VCaP (cell line): ENCODE measurements around the gene DBR1.

Experiments
- H3K27ac ChIP-seq: fragments of 450-650 bp; 2 replicates; pipeline ENCODE4 v1.5.1; 2017
- CTCF ChIP-seq: fragments of 450-650 bp; conservative IDR thresholded peaks from 2 replicates; pipeline ENCODE4 v1.5.1; 2017; ENCODE audit warnings: mild to moderate bottlenecking, moderate library complexity

The DBR1 gene

GRCh38 chr3:138210528-138210927 lies 35.8 kb upstream of the DBR1 start:
- H3K27ac ChIP-seq = no peak overlapping the region

GRCh38 chr3:138206196-138206595 lies 31.5 kb upstream of the DBR1 start:
- H3K27ac ChIP-seq = no peak overlapping the region
- TF ChIP-seq CTCF = no peak

More at GRCh38 chr3:138210528-138210927, 35.8 kb upstream of the DBR1 start:
- TF ChIP-seq CTCF = no peak

- no peak for TF ChIP-seq CTCF
- H3K27ac ChIP-seq = no peak overlapping the region
Measured at GRCh38 chr3:138205527-138205926, 30.8 kb upstream of the DBR1 start.

GRCh38 chr3:138203938-138204337 lies 29.2 kb upstream of the DBR1 start:
- no peak for TF ChIP-seq CTCF
- no peak overlapping the region for H3K27ac ChIP-seq

- TF ChIP-seq CTCF = no peak
- no peak overlapping the region for H3K27ac ChIP-seq
Measured at GRCh38 chr3:138202945-138203701, 28.4 kb upstream of the DBR1 start.

GRCh38 chr3:138200424-138200823 lies 25.7 kb upstream of the DBR1 start:
- TF ChIP-seq CTCF = no peak

GRCh38 chr3:138199851-138200250 lies 25.1 kb upstream of the DBR1 start:
- H3K27ac ChIP-seq = no peak overlapping the region
- TF ChIP-seq CTCF = no peak

More at GRCh38 chr3:138200424-138200823, 25.7 kb upstream of the DBR1 start:
- H3K27ac ChIP-seq = no peak overlapping the region
